ENCODE results near the gene EFR3B. TPM values are rescaled to one million over a fixed set of nuclear protein-coding genes. Genes with fewer than 3 reads are reported as not detected.

The EFR3B gene
- total RNA-seq, 1 experiment from 2014 or later = 7.0 TPM

DNA sequence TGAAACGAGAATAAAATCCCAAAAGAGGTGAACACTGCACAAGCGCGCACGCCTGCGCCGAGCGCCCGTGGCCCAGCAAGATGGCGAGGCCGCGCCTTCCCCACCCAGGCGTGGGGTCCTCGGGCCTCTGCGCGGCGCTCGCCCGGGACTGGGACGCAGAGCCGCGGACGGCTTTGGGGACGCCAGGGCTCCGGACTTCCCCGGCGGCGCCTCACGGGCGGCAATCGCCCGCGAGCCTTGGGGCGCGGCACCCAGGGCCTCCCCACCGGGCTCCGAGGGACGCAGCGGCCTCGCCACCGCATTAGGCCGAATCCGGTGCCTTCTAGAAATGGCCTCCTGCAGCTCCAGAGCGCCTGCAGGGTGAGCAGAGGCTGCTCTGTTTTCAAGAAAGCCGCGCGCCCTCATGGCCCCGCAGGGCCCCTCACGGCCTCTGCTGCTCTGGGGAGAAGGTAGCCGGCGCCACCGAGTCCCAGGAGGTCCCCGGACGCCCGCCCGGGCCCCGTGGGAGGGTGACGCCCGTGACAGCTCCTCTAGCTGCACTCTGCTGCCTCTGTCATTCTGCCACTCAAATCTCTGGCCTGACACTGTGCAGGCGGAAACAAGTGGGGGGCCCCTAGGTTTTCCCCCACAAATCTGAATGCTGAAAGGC, 162.4 kb downstream of the EFR3B start:
- H2BK20ac ChIP-seq (ENCODE audit: low read depth, low read length, poor library complexity, severe bottlenecking) = no peak overlapping the region
- H3K27ac ChIP-seq (ENCODE audit: insufficient read length, low read depth, low read length) = no peak overlapping the region
- no peak overlapping the region for H4K91ac ChIP-seq (ENCODE audit: insufficient read length, low read depth, low read length)
- H4K5ac ChIP-seq (ENCODE audit: insufficient read length, low read depth, low read length) = no peak overlapping the region
- peaks cover 12 to 13% of the 10 kb centered on the region in 2 experiments for H3K4me1 Mint-ChIP-seq
- H2AFZ ChIP-seq (ENCODE audit: low read length) = no peak overlapping the region
- no peaks in the 10 kb centered on the region for H3K9me3 Mint-ChIP-seq
- H3K27me3 Mint-ChIP-seq (ENCODE audit: low read depth) = no peaks in the 10 kb centered on the region
- H3K9ac ChIP-seq (ENCODE audit: extremely low read depth, insufficient read length, low read length) = no peak overlapping the region
- DNase-seq = peak; percentile 57
- no peak overlapping the region for H2BK120ac ChIP-seq (ENCODE audit: low read depth, low read length, poor library complexity, severe bottlenecking)
- no peak overlapping the region for H3T11ph ChIP-seq (ENCODE audit: low read length)
- H3K9me3 ChIP-seq (ENCODE audit: control insufficient read depth, low read depth, low read length) = no peaks in the 10 kb centered on the region
- H3K23me2 ChIP-seq (ENCODE audit: insufficient read length, low read depth, low read length, poor library complexity, severe bottlenecking) = no peaks in the 10 kb centered on the region
- TF ChIP-seq, protein P1, sequence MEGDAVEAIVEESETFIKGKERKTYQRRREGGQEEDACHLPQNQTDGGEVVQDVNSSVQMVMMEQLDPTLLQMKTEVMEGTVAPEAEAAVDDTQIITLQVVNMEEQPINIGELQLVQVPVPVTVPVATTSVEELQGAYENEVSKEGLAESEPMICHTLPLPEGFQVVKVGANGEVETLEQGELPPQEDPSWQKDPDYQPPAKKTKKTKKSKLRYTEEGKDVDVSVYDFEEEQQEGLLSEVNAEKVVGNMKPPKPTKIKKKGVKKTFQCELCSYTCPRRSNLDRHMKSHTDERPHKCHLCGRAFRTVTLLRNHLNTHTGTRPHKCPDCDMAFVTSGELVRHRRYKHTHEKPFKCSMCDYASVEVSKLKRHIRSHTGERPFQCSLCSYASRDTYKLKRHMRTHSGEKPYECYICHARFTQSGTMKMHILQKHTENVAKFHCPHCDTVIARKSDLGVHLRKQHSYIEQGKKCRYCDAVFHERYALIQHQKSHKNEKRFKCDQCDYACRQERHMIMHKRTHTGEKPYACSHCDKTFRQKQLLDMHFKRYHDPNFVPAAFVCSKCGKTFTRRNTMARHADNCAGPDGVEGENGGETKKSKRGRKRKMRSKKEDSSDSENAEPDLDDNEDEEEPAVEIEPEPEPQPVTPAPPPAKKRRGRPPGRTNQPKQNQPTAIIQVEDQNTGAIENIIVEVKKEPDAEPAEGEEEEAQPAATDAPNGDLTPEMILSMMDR (conservative IDR thresholded peaks at IDR 0.05) = no peak
- no peak overlapping the region for H3K56ac ChIP-seq (ENCODE audit: insufficient read length, low read depth, low read length)
- no peaks in the 10 kb centered on the region for H3K27me3 ChIP-seq (ENCODE audit: insufficient read depth, low read length)
- H4K20me1 ChIP-seq (ENCODE audit: control insufficient read depth, insufficient read depth, insufficient read length) = no peaks in the 10 kb centered on the region
- no peak overlapping the region for H2BK15ac ChIP-seq (ENCODE audit: low read depth, low read length)
- no peak overlapping the region for H2AK5ac ChIP-seq (ENCODE audit: insufficient read length, low read length)
- no peak overlapping the region for H3K4me3 Mint-ChIP-seq
- no peak overlapping the region for H2BK12ac ChIP-seq (ENCODE audit: insufficient read length, low read depth, low read length)
- no peak overlapping the region for H2BK5ac ChIP-seq (ENCODE audit: insufficient read length, low read length)
- H3K79me2 ChIP-seq (ENCODE audit: insufficient read depth, low read length) = no peaks in the 10 kb centered on the region
- H3K4me1 ChIP-seq (ENCODE audit: insufficient read depth, low read length) = no peaks in the 10 kb centered on the region
- no peak overlapping the region for H3K23ac ChIP-seq (ENCODE audit: insufficient read length, low read depth, low read length)
- H3K79me1 ChIP-seq (ENCODE audit: insufficient read depth, low read depth, low read length, poor library complexity, severe bottlenecking) = no peaks in the 10 kb centered on the region
- H3K27ac Mint-ChIP-seq = no peak overlapping the region
- H3K14ac ChIP-seq (ENCODE audit: insufficient read depth, low read length) = no peak overlapping the region; the same call in 1 of the 2 replicates
- no CpG with 5 or more reads among the region's 59 CpGs for WGBS (ENCODE audit: extremely low coverage, insufficient read length, low lambda C conversion rate)
- H3K36me3 Mint-ChIP-seq (ENCODE audit: insufficient read depth in 1 of 3, low read depth in 3 of 3) = no peaks in the 10 kb centered on the region
- H3K4me2 ChIP-seq (ENCODE audit: insufficient read depth, insufficient read length, low read length) = no peak overlapping the region
- H4K8ac ChIP-seq (replicated peaks; ENCODE audit: insufficient read length, low read depth, low read length) = no peak overlapping the region
- H3K4ac ChIP-seq (ENCODE audit: low read depth, low read length) = no peak overlapping the region
- no peak overlapping the region for H3K18ac ChIP-seq (ENCODE audit: insufficient read length, low read depth, low read length)
